K562 treated with DMSO at 1 percent for 48 hours (cell line): Measurements from ENCODE around the gene CREM. TPM values are rescaled to one million over a fixed set of nuclear protein-coding genes. Genes with fewer than 3 reads are reported as not detected.

Source experiments
- total RNA-seq: library from RNA; unstranded; fragments of 300-600 nt; gene quantifications from 2 replicates; pipeline ENCODE4 v1.2.3, GENCODE V29; 2022; ENCODE audit warnings: low replicate concordance; ENCODE audit errors: extremely low read depth

Gene CREM
- total RNA-seq, result not detected in 2 replicates

DNA sequence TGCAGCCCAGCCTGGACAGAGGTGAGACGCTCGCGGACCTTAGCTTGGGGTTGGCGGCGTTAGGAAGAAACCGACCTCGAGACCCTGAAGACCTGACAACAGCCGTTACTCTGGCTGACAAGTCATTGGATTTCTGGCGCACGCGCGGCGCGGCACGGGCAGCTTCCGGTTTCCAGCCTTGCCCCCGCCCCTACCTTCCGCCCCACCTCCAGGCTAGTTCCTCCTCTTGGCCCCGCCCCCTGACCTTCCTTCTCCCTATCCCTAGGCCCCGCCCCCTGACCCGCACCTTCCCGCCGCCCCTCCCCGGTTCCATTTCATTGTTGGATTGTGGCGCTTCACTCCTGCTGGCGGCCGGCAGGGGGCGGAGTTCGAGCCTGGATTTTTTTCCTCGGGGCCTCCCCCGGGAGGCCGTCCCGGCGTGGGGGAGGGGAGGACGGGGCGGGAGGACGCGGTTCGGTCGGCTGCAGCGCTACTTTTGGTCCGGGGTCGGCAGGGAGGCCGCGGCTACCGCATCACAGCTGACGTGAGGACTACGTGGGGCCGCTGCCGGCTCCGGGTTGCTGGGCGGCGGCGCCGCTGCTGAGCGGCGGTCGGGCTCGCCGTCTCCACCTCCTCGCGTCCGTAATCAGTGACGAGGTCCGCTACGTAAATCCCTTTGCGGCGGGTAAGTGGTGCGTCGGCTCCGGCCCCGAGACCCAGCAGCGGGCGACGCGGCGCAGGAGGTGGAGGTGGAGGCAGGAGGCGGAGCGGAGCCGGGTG, at the start of gene CREM:
Gene CREM (plus strand): TSS at position 317 of the 759 bp plus-strand sequence. CDS start 10,990 bp downstream, outside the sequence.

GRCh38 chr10:35090162-35090954, 36.3 kb upstream of the CREM start, which contains the start of gene CUL2:
TSS of gene CUL2 (minus strand) at chr10:35090341. CDS start at chr10:35071317, 19,024 bp downstream.

Other genes starting within 250 kb of the CREM start
- gene CUL2, start 36.5 kb upstream of the CREM start, total RNA-seq, result not detected in 2 replicates
- 123 TPM in 1 of 2 replicates, not detected in the other for gene CCNY, start 209.7 kb downstream of the CREM start, total RNA-seq